ENCODE data around the gene NENF.

DNA sequence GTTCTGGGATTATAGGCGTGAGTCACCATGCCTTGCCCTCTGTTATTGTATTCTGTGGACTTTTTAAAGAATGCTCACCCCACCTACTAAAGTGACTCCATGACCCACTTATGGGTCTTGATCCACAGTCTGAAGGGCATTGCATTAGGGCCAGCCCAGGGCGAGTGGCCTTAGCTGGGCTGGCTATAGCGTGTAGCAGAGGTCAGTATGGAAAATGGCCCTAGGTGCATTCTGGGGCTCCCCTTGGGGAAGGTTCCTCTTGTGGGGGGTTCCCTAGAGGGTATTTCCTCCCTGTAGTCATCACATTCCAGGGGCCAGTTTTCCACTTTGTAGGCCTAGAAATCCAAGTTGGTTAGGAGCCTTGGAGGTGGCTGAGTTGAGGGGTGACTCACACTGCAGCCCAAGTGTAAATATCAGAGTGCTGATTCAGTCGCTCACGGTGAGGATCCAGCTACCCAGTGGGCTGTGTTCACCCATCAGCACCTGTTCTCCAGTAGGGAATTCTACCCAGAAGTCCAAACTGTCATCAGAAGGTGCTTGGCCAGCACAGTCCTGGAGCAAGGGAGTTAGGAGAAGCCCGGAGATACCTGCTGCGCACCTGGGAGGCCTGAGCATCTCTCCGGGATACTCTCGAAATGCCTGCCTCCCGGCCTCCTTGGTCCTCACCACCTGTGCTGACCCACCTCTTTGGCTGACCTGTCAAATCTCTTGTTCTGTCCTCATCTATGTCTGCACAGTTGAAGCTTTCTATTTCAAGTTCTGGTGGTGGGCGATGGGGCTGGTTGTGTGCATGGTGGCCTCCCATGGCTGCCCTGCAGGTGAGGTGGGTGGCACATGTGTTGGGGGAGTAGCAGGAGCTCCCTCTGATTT, 52.2 kb downstream of the NENF start:
- TF ChIP-seq POLR2A (IDR thresholded peaks at IDR 0.05) = no peak
- TF ChIP-seq, protein P1, sequence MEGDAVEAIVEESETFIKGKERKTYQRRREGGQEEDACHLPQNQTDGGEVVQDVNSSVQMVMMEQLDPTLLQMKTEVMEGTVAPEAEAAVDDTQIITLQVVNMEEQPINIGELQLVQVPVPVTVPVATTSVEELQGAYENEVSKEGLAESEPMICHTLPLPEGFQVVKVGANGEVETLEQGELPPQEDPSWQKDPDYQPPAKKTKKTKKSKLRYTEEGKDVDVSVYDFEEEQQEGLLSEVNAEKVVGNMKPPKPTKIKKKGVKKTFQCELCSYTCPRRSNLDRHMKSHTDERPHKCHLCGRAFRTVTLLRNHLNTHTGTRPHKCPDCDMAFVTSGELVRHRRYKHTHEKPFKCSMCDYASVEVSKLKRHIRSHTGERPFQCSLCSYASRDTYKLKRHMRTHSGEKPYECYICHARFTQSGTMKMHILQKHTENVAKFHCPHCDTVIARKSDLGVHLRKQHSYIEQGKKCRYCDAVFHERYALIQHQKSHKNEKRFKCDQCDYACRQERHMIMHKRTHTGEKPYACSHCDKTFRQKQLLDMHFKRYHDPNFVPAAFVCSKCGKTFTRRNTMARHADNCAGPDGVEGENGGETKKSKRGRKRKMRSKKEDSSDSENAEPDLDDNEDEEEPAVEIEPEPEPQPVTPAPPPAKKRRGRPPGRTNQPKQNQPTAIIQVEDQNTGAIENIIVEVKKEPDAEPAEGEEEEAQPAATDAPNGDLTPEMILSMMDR (IDR thresholded peaks at IDR 0.05) = no peak
